IPS-18c (cell line): ENCODE measurements around the gene PTPN23.
"Not testable (repeated sequence)": the region's sequence is repeated elsewhere in the genome, so short reads cannot be mapped to it uniquely, and the experiment has no call there.

Source experiments
- H3K4me3 ChIP-seq: 2 replicates; pipeline ENCODE4 v1.7.0; 2013; ENCODE audit warnings: low read depth, mild to moderate bottlenecking, low read length, moderate library complexity; ENCODE audit not compliant: insufficient read depth
- H3K9me3 ChIP-seq: one replicate; pipeline ENCODE4 v1.6.1; 2013; ENCODE audit warnings: mild to moderate bottlenecking, low read length, moderate library complexity; ENCODE audit not compliant: control insufficient read depth, insufficient read depth

The PTPN23 gene

DNA sequence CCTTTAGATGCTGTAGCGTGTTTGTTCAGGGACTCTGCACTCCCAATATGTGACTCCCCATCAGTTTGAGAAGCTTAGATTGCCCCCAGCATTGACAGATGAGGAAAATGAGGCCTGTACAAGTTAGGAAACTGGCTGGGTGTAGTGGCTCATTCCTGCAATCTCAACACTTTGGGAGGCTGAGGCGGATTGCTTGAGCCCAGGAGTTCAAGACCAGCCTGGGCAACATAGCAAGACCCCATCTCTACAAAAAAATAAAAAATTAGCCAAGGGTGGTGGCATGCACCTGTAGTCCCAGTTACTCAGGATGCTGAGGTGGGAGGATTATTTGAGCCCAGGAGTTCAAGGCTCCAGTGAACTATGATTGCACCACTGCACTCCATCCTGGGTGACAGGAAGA lies 14.0 kb upstream of the PTPN23 start:
- Histone ChIP-seq H3K4me3 (no peak overlapping the region), H3K9me3 (no peaks in the 10 kb centered on the region)

DNA sequence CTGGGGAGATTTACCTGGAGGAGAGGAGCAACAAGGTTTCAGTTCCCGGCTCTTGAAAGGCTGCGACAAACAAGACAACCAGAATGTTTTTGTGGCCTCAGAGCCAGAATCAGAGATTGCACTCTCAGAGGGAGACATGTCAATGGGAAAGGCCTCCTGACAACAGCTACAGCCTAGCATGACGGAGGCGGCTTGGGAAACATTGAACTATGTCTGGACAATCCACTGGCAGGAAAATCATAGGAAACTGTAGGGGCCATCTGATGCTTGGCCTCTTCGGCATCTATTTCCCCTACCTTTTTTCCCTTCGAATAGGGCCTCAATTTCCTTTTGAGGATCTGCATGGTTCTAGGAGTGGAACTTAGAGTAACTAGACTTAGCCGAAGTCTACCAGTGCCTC lies 13.2 kb upstream of the PTPN23 start:
- no peak overlapping the region for H3K4me3 ChIP-seq
- no peaks in the 10 kb centered on the region for H3K9me3 ChIP-seq

DNA sequence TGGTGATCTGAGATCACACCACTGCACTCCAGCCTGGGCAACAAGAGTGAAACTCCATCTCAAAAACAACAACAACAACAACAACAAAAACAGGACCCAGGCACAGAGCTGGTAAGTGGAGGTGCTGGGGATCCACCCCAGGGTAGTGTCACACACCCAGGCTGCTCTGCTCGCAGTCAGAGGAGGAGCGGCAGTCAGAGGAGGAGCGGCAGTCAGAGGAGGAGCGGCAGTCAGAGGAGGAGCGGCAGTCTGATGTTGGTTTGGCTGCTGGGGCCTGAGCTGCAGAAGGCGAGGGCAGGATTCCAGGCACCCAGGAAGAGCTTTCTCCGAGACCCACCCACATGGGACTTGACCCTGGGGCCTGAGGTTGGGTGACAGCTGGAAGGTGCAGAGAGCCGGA lies 10.8 kb upstream of the PTPN23 start:
- not testable (repeated sequence) for H3K4me3 ChIP-seq, H3K9me3 ChIP-seq

DNA sequence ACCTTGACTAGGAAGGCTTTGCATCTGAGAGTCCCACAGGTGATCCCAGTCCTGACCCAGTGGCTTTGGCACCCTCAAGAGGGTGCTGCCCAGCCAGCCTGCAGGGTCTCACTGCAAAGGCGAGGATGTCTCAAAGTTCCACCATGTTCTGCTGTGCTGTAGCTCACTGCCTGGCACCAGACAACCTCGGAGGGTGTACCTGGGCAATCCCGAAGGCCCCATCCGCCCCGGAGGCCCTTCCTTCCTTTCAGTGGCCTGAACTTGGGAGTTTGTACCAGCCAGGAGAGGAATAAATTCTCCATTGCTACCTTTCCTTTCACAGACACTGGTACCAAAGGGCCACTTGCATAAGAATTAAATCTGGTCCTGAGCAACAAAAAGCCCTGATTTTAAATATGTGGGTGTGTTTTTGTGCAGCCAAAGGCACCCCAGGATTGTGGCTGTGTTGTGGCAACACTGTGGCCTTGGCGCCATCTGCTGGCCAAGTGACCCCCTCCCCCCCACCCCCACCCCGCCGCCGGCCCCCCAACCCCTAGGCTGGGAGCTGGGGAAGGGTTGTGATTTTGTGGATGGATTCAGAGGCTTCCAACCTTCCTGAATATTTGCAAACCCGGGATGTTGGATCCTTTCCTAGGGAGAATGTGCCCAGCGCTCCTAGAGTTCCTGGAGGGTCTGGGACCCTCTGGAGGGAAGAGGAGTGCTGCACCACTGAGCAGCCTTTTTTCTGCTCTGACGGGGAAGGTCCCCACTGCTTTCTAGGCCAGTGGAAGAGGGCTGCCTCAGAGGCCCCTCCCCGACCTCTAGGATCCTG lies 9.7 kb upstream of the PTPN23 start:
- Histone ChIP-seq H3K4me3 (no peak overlapping the region), H3K9me3 (no peaks in the 10 kb centered on the region)

DNA sequence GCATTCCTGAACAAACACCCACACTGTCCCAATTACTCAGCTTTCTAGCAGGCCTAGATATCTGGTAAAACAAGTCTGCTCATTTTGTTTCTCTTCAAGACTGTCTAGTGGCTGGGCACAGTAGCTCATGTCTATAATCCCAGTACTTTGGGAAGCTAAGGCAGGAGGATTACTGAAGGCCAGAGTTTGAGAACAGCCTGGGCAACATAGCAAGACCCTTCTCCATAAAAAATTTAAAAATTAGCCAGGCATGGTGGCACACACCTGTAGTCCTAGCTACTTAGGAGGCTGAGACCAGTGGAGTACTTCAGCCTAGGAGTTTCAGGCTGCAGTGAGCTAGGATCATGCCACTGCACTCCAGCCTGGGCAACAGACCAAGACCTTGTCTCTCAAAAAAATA lies 6.2 kb upstream of the PTPN23 start:
- H3K4me3 ChIP-seq = no peak overlapping the region
- H3K9me3 ChIP-seq = no peaks in the 10 kb centered on the region

DNA sequence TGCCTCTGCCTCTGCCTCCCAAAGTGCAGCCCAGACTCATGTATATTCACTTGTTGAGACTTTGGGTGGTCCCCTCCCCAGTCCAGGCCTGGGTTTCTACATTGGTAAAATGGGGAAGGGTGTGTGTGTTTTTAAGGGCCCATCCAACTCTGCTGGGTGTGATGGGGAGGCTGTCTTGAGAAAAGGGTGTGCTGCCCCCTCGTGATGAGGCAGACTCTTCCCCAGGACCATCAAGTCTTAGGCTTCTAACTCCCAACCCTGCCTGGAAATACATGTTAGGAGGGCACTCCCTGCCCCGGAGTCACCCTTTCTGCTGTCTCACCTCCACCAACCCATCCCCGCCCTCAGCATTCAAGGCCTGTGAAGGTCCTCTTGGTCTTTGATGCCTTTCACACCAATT lies 4.4 kb upstream of the PTPN23 start:
- H3K4me3 ChIP-seq = no peak overlapping the region
- H3K9me3 ChIP-seq = no peaks in the 10 kb centered on the region

DNA sequence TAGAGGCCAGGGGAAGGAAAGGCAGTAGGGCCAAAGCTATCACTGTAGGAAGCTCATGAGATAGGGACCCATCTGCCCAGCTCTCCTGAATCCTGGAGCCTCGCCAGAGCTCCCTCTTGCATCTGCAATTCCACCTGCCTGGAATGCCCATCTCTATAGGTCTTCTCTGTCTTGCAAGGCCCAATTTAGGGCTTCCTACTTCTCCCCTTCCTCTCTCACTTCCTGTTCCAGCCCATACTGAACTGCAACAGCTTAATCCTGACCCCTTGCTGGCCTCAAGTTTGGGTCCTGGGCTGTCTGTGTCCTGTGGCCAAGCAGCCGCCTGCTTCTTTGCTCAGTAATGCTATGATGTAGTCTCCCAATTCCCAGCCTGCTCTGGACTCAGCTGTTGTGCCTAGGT lies 3.6 kb upstream of the PTPN23 start:
- Histone ChIP-seq H3K9me3 (no peaks in the 10 kb centered on the region), H3K4me3 (no peak overlapping the region)

DNA sequence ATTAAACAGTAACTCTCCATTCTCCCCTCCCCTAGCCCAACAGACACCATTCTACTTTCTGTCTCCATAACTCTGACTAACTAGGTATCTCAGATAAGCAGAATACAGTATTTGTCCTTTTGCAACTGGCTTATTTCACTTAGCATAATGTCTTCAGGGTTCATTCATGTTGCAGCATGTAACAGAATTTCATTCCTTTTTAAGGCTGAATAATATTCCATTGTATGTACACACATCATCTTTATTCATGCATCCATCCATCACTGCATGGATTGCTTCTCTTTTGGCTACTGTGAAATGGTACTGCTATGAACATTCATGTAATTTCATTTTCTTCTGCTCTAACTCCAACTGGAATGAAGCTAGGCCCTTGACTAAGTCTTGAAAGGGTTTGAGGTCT lies 2.0 kb upstream of the PTPN23 start:
- H3K4me3 ChIP-seq = no peak overlapping the region

DNA sequence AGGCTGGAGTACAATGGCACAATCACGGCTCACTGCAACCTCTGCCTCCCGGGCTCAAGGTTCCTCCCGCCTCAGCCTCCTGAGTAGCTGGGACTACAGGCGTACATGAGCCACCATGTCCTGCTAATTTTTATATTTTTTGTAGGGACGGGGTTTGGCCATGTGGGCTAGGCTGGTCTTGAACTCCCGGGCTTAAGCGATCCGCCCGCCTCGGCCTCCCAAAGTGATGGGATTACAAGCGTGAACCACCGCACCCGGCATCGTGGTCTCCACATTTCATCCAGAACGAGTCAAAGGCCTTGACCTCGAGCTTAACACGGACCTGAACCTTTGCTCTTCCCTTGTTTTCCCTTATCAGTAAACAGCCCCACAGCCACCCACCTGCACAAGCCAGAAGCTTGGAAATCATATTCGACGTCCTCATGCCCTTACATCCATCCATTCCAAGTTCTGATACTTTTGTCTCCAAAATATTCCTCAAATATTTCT lies 1.4 kb upstream of the PTPN23 start:
- no peaks in the 10 kb centered on the region for H3K9me3 ChIP-seq
- H3K4me3 ChIP-seq = peak overlapping the region; percentile 100; the same call in 1 of the 2 replicates

More for the DNA sequence above, 2.0 kb upstream of the PTPN23 start:
- H3K9me3 ChIP-seq = no peaks in the 10 kb centered on the region

DNA sequence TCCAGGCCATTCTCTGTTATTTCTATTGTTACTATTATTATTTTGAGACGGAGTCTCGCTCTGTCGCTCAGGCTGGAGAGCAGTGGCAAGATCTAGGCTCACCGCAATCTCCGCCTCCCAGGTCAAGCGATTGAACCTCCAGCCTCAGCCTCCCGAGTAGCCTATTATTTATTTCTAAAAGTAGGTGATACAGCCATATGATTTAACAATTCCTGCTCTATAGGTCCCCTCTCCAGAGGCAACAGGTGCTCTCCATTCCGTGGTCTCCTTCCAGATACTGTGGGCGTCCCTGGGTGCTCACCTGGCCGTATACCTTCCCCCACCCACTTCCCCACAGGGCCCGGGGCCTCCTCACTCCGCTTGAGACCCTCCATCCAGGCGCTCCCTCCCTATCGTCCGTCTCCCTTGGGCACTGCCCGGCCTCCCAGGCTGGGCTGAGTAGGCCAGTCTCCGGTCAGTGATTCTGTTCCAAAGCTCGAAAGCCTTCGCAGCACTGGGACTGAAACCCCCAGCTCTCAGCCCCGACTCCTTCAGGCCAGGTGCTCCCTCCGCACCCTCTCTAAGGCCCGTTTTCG lies 708 bp upstream of the PTPN23 start:
- Histone ChIP-seq H3K4me3 (peak overlapping the region; percentile 100), H3K9me3 (no peaks in the 10 kb centered on the region)

DNA sequence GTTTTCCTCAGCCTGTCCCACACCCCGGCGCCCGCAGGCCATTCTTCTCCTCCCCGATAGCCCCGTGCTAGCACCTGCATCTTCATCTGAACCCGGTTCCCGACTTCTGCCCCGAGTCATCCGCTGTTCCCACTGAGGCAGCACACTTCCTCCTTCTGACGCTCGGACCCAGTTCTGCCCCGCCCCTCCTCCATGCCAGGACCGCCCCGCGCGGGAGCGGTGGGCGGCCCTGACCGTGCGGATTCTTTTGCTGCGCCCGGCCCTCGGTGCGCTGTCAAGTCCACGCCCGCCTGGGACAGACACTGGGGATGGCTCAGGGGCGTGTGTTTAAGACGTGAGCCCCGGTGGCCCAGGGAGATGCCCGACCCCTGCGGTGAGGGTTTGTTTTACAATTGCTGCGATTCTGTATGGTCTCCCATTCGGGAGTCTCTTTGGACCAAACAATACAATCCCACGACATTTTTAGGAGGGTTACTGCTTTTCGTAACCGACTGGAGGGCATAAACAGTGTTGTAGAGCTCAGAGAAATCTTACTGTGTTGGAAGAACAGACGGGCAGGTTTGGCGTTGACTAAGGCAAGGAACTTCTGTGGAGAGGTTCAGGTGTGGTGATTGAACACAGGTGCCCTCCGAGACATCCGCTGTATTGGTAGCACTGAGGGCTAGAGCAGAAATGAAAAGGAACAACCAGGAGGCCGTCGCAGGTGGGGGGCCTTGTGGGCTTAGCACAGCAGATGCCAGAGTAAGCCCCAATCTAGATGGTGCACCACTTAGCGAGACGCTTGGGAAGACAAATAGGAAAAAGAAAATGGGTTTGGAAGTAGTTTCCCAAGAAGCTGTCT lies 716 bp downstream of the PTPN23 start:
- Histone ChIP-seq H3K9me3 (no peaks in the 10 kb centered on the region), H3K4me3 (peak overlapping the region; percentile 100)

DNA sequence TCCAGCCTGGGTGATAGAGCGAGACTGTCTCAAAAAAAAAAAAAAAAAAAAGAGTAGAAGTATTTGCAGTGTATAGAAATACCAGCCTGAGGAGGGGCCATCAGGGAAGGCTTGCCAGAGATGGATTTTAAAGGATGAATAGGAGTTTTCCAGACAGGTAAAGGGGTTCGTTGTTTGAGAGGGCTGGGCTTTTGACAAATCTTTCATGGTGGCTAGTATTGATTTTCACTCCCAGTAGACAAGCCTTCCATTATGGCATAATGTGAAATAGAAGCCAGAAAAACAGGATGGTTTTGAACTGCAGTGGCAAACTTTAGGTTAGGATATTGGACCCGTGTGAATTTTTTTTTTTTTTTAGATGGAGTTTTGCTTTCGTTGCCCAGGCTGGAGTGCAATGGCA lies 3.6 kb downstream of the PTPN23 start:
- H3K4me3 ChIP-seq = no peak overlapping the region
- no peaks in the 10 kb centered on the region for H3K9me3 ChIP-seq

DNA sequence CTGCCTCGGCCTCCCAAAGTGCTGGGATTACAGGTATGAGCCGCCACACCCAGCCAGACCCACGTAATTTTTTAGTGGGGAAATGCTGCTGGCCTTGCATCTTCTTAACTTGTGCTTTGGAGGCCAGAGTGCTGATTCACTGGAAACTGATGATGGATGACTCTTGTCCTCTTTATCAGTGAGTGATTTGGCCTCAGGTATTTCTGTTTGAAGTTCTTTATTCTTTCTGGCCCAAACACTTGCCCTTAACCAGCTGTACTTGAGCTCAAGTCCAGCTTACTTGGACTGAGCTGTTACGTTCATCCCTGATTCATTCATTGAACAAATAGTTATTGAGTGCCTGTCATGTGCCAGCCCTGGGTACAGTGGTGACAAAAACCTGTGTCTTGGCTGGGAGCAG lies 4.2 kb downstream of the PTPN23 start:
- H3K9me3 ChIP-seq = no peaks in the 10 kb centered on the region

DNA sequence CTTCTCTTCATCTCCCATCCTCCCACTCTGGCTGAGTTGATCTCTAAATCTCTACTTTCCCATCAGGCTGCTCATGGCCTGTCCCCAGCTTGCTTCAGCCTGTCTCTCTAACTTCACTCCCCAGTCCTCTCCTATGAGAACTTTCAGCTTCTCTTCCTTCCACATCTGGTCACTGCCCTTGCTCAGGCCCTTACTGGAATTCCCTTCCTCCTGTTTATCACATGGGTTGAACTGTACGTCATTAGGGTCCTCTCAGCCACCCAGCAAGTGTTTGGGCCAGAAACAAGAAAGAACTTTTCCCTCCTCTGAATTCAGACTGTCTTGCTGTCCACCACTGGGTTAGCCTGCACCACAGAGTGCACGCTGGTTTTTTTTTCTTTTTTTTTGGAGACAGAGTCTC lies 5.0 kb downstream of the PTPN23 start:
- no peak overlapping the region for H3K4me3 ChIP-seq

More for the DNA sequence above, 4.2 kb downstream of the PTPN23 start:
- H3K4me3 ChIP-seq = no peak overlapping the region

DNA sequence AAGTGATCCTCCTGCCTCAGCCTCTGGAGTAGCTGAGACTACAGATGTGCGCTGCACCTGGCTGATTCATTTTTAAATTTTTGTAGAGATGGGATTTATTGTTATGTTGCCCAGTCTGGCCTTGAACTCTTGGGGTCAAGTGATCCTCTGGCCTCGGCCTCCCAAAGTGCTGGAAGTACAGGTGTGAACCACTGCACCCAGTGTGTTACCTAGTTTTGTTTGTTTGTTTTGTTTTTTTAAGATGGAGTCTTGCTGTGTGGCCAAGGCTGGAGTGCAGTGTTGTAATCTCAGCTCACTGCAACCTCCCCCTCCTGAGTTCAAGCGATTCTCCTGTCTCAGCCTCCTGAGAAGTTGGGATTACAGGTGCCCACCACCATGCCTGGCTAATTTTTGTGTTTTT lies 12.1 kb downstream of the PTPN23 start:
- peaks cover 2% of the 10 kb centered on the region for H3K9me3 ChIP-seq
- no peak overlapping the region for H3K4me3 ChIP-seq

More for the DNA sequence above, 5.0 kb downstream of the PTPN23 start:
- H3K9me3 ChIP-seq = peaks cover 2% of the 10 kb centered on the region

DNA sequence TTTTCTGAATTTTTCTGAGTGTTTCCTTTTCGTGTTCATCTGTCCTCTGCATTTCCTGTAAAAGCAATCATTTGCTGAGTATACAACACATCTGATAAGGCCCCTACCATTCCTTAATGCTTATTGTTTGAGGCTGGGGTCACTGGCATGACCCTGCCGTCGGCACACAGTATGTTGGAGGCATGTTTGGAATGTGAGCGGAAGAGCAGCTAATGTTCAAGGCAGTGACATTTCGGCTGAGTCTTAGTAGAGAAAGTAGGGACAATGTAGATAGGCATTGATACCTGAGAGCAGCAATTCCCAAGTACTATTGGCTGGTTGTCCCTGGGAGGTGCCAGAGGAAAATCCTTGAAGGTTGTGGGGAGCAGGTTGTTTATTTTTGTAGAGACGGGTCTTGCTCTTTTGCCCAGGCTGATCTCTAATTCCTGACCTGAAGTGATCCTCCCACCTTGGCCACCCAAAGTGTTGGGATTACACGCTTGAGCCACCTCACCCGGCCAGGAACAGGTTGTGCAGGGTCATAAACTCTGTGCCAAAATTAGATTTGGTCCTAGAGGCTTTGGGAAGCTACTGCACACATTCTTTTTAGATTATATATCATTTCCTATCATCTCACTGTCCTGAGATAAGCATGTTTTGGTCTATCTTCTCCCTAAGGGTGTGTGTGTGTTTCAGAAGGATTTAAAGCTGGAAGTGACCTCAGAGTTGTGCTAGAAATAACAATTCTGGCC lies 13.5 kb downstream of the PTPN23 start:
- H3K9me3 ChIP-seq = peaks cover 2% of the 10 kb centered on the region
- H3K4me3 ChIP-seq = no peak overlapping the region

DNA sequence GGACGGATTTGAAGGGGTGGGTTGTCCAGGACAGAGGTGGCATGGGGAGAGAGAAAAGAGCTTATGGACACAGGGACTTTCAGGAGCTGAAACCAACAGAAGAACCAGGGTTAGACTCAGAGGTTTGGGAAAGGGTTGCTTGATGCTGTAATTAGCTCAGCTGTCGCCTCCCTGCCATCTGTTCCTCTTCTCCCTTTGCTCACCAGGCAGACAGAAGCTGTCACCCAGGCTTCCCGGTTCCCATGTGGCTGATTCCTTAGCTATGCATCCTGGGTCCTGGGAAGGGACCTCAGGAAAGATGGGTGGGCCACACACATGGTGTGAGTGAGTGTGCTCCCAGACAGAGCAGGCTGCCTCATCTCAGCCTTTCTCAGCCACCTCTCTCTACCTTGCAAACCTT lies 14.1 kb downstream of the PTPN23 start:
- Histone ChIP-seq H3K4me3 (no peak overlapping the region), H3K9me3 (peaks cover 2% of the 10 kb centered on the region)
